HepG2 (cell line): ENCODE results near the gene CFAP119. TPM values are rescaled to one million over a fixed set of nuclear protein-coding genes. Genes with fewer than 3 reads are reported as not detected.

Experiments used
- ATAC-seq: fragments of 200-7000 bp; cut with Tn5 transposase; 3 replicates; pipeline ENCODE4 v1.9.1; 2020; ENCODE audit warnings: mild to moderate bottlenecking, moderate library complexity
- BruUV-seq: library from RNA; stranded (reverse); fragments of 400-500 nt; replicated peaks from 2 replicates; lab custom pipeline; 2021; lab: Mats Ljungman, UMichigan
- CTCF ChIA-PET: fragments of 300-600 bp; formaldehyde crosslinking; extraction: SDS; loops from one replicate; lab custom pipeline; 2021; ENCODE audit warnings: low total read pairs, inconsistent platforms, low intra/inter-chr PET ratio; lab: Yijun Ruan, JAX
- POLR2A ChIA-PET: fragments of 350-600 bp; sonication (Branson Sonifier 250); formaldehyde crosslinking; loops from one replicate; lab custom pipeline; 2020; ENCODE audit warnings: antibody characterized with exemption, inconsistent platforms; lab: Yijun Ruan, JAX
- DNase-seq: peaks from one replicate; pipeline ENCODE4 v3.0.0-alpha.2; 2015; ENCODE audit warnings: low spot score
- FAIRE-seq: peaks from 3 replicates; lab custom pipeline; 2011; peaks lifted over from hg19 to GRCh38; lab: Jason Lieb, UNC
- H2AFZ ChIP-seq: one replicate; pipeline ENCODE4 v1.6.1; 2011; ENCODE audit warnings: low read length, inconsistent platforms
- H3K27ac ChIP-seq: fragments of 300-600 bp; 3 replicates; pipeline ENCODE4 v1.8.0; 2011; ENCODE audit warnings: mixed run types, mild to moderate bottlenecking, mixed read lengths, low read length, inconsistent platforms; ENCODE audit not compliant: insufficient read depth; ENCODE audit errors: extremely low read length
- H3K27me3 ChIP-seq, 2 experiments: fragments of 200-600 bp in 1 of 2; 2 replicates in 1 of 2; 3 replicates in 1 of 2; pipeline versions ENCODE4 v1.6.0 to v1.8.0; 2011; ENCODE audit warnings: low read length in 2 of 2, mild to moderate bottlenecking in 2 of 2, moderate library complexity in 2 of 2, inconsistent platforms in 1 of 2; ENCODE audit not compliant: insufficient read depth in 2 of 2, control insufficient read depth in 1 of 2
- H3K36me3 ChIP-seq, 2 experiments: fragments of 200-600 bp in 1 of 2; replicated peaks in 1 of 2; 2 replicates in 1 of 2; 3 replicates in 1 of 2; pipeline versions ENCODE4 v1.5.1 to v1.8.0; 2011; ENCODE audit warnings: low read length in 2 of 2, inconsistent platforms in 1 of 2; ENCODE audit not compliant: insufficient read depth in 2 of 2, control insufficient read depth in 1 of 2
- H3K4me1 ChIP-seq: 2 replicates; pipeline ENCODE4 v1.5.1; 2012; ENCODE audit warnings: low read length, inconsistent platforms; ENCODE audit not compliant: insufficient read depth
- H3K4me2 ChIP-seq: 2 replicates; pipeline ENCODE4 v1.6.0; 2011; ENCODE audit warnings: low read depth, low read length, inconsistent platforms
- H3K4me3 ChIP-seq, 3 experiments: fragments of 200-600 bp in 1 of 3; sonication (generic), shearing (Covaris generic) in 1 of 3; replicated peaks in 1 of 3; 2 replicates each; pipeline ENCODE4 v1.5.1; 2011 to 2016; ENCODE audit warnings: low read length in 3 of 3, inconsistent platforms in 2 of 3, low read depth in 2 of 3, mild to moderate bottlenecking in 2 of 3, control low read depth in 1 of 3, mixed read lengths in 1 of 3; ENCODE audit not compliant: insufficient read depth in 1 of 3
- H3K79me2 ChIP-seq: one replicate; pipeline ENCODE4 v1.6.1; 2011; ENCODE audit warnings: low read length, inconsistent platforms; ENCODE audit not compliant: insufficient read depth
- H3K9ac ChIP-seq: 2 replicates; pipeline ENCODE4 v1.6.0; 2011; ENCODE audit warnings: mild to moderate bottlenecking, low read depth, low read length, inconsistent platforms; ENCODE audit not compliant: insufficient read depth
- H3K9me3 ChIP-seq: 2 replicates; pipeline ENCODE4 v1.5.1; 2012; ENCODE audit warnings: mild to moderate bottlenecking, low read length
- H4K20me1 ChIP-seq: 2 replicates; pipeline ENCODE4 v1.6.0; 2011; ENCODE audit warnings: inconsistent platforms, mild to moderate bottlenecking, low read length, moderate library complexity; ENCODE audit not compliant: insufficient read depth
- AGO2 ChIP-seq: fragments of 200-400 bp; formaldehyde crosslinking; optimal IDR thresholded peaks from 2 replicates; pipeline ENCODE3; 2017; ENCODE audit warnings: mild to moderate bottlenecking, low read depth, low read length, moderate library complexity
- HMGA1 ChIP-seq: sonication (generic); formaldehyde crosslinking; conservative IDR thresholded peaks from 2 replicates; pipeline ENCODE4 v1.4.0; 2020; ENCODE audit warnings: missing genetic modification reagents
- HOXA9 ChIP-seq: sonication (generic); formaldehyde crosslinking; IDR thresholded peaks from 2 replicates; pipeline ENCODE4 v1.8.1; 2022; ENCODE audit warnings: missing genetic modification reagents, mild to moderate bottlenecking, moderate library complexity, borderline replicate concordance
- POLR2G ChIP-seq: fragments of 200-400 bp; formaldehyde crosslinking; IDR thresholded peaks from 2 replicates; pipeline ENCODE4 v1.6.1; 2018; ENCODE audit warnings: mild to moderate bottlenecking, low read depth, low read length, moderate library complexity
- RBM22 ChIP-seq: fragments of 200-400 bp; formaldehyde crosslinking; optimal IDR thresholded peaks from 2 replicates; pipeline ENCODE3; 2017; ENCODE audit warnings: mild to moderate bottlenecking, low read length, moderate library complexity
- SAFB2 ChIP-seq: sonication (generic); formaldehyde crosslinking; IDR thresholded peaks from 2 replicates; pipeline ENCODE4 v1.5.1; 2020; ENCODE audit warnings: missing genetic modification reagents, low read depth, mild to moderate bottlenecking, borderline replicate concordance
- TBL1XR1 ChIP-seq: fragments of 150-350 bp; IDR thresholded peaks from 2 replicates; pipeline ENCODE4 v1.6.1; 2014; ENCODE audit warnings: borderline replicate concordance, low read length; ENCODE audit not compliant: partially characterized antibody
- ZC3H13 ChIP-seq: sonication (generic); formaldehyde crosslinking; IDR thresholded peaks from 2 replicates; pipeline ENCODE4 v1.8.1; 2023; ENCODE audit warnings: mild to moderate bottlenecking, missing genetic modification reagents, moderate library complexity
- ZKSCAN1 ChIP-seq: fragments of 150-350 bp; IDR thresholded peaks from 2 replicates; pipeline ENCODE4 v1.6.1; 2014; ENCODE audit warnings: low read length
- ZMYM3 ChIP-seq: sonication (generic); formaldehyde crosslinking; IDR thresholded peaks from 2 replicates; pipeline ENCODE4 v1.5.1; 2020; ENCODE audit warnings: mild to moderate bottlenecking, missing genetic modification reagents
- ZNF101 ChIP-seq: sonication (generic); formaldehyde crosslinking; IDR thresholded peaks from 2 replicates; pipeline ENCODE4 v1.4.0; 2020; ENCODE audit warnings: mild to moderate bottlenecking, low read depth, missing genetic modification reagents, borderline replicate concordance
- ZNF317 ChIP-seq: sonication (generic); formaldehyde crosslinking; IDR thresholded peaks from 2 replicates; pipeline ENCODE4 v1.5.0; 2020; ENCODE audit warnings: mild to moderate bottlenecking, missing genetic modification reagents
- ZNF646 ChIP-seq: sonication (generic); formaldehyde crosslinking; IDR thresholded peaks from 2 replicates; pipeline ENCODE4 v1.9.0; 2021; ENCODE audit warnings: mild to moderate bottlenecking, missing genetic modification reagents
- ZNF772 ChIP-seq: sonication (generic); formaldehyde crosslinking; IDR thresholded peaks from 2 replicates; pipeline ENCODE4 v1.5.0; 2020; ENCODE audit warnings: mild to moderate bottlenecking, missing genetic modification reagents
- WGBS: methylation state at CpG from one replicate; pipeline ENCODE4 v1.1.6; 2017; ENCODE audit warnings: low lambda C conversion rate; 5-methylcytosine and 5-hydroxymethylcytosine counted together
- in situ Hi-C: cut with HindIII; loops from 2 replicates; pipeline ENCODE4 v1.10.0; 2017; ENCODE audit warnings: low pct_unique_long_range_greater_than_20kb; ENCODE audit not compliant: extremely low pct_ligation_motif_present
- intact Hi-C: fragments of 100-400 bp; cut with micrococcal nuclease; formaldehyde crosslinking; loops from one replicate; pipeline ENCODE4 v1.10.0; 2022; ENCODE audit not compliant: unreplicated experiment
- polyA plus RNA-seq, 8 experiments: library from polyadenylated mRNA; depleted of rRNA in 3 of 8; stranded (reverse) in 7 of 8; unstranded in 1 of 8; fragments of >200 nt; fragmentation: Illumina TruSeq in 4 of 8; extraction: Trizol in 4 of 8; gene quantifications; 2 replicates each; pipeline versions ENCODE4 v1.2.1 to v1.2.3, GENCODE V29; 2011 to 2016; ENCODE audit warnings: low read depth in 4 of 8, missing spikeins in 1 of 8, mixed read lengths in 1 of 8; ENCODE audit not compliant: insufficient read depth in 1 of 8
- total RNA-seq, 5 experiments: library from RNA; depleted of rRNA; stranded (reverse); fragments of >200 nt; fragmentation: Illumina TruSeq; extraction: Trizol; gene quantifications; 2 replicates each; pipeline ENCODE4 v1.2.3, GENCODE V29; 2016; ENCODE audit warnings: low read depth in 1 of 5
- TF ChIP-seq, protein P1 (sequence below): sonication (generic); formaldehyde crosslinking; IDR thresholded peaks from 2 replicates; pipeline ENCODE4 v1.9.0; 2022; ENCODE audit warnings: missing genetic modification reagents, mild to moderate bottlenecking, borderline replicate concordance

Gene CFAP119
- total and polyA plus RNA-seq, 2 of the 13 experiments (the other 11 are each of a cell fraction or from before 2014, with no cell fraction given), result 6.4 TPM

DNA sequence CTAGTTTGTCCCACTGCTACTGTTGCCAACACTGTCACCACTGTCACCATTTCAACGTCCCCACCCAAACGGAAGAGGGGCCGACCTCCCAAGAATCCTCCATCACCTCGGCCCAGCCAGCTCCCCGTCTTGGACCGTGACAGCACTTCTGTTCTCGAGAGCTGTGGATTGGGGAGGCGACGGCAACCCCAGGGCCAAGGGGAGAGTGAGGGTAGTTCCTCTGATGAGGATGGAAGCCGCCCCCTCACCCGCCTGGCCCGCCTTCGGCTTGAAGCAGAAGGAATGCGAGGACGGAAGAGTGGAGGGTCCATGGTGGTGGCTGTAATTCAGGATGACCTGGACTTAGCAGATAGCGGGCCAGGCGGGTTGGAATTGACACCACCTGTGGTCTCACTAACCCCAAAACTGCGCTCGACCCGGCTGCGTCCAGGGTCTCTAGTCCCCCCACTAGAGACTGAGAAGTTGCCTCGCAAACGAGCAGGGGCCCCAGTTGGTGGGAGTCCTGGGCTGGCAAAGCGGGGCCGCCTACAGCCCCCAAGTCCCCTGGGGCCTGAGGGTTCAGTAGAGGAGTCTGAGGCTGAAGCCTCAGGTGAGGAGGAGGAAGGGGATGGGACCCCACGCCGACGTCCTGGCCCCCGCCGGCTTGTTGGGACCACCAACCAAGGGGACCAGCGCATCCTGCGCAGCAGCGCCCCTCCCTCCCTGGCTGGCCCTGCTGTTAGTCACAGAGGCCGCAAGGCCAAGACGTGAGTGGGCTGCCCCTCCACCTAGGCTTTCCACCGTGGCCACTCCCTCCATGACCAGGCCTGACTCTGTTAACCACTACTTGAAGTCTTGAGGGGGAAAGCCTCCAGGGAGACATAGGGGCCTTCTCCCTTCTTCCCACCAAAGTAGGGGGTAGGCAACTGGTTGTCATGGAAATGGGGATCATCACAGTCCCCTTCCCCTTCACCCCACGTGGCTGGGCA is 22.6 kb downstream of the CFAP119 start:
- no TSS peak for BruUV-seq
- intact Hi-C loops, result no loop called here
- DNase-seq, result no peak
- Histone ChIP-seq H3K4me3 (no peak overlapping the region), H3K9ac (no peak overlapping the region), H3K27ac (no peak overlapping the region), H3K36me3 (peaks cover 35 to 51% of the 10 kb centered on the region in 2 experiments), H3K27me3 (no peaks in the 10 kb centered on the region), H3K4me2 (no peak overlapping the region), H3K9me3 (no peaks in the 10 kb centered on the region), H3K4me1 (peaks cover 22% of the 10 kb centered on the region), H3K79me2 (no peaks in the 10 kb centered on the region), H4K20me1 (no peaks in the 10 kb centered on the region), H2AFZ (no peak overlapping the region)
- peak; percentile 5; the same call in 2 of the 3 replicates for ATAC-seq
- no peak for FAIRE-seq
- in situ Hi-C loops, result no loop called here
- CTCF ChIA-PET, result no interaction called here
- POLR2A ChIA-PET, result interaction anchor here (0.7 to 3.8 kb wide), 3 partner anchors 9 to 16 kb away, joined by 3 to 30 read pairs (median 3); partner anchors contain the start of gene PHKG2
- 95% methylated on average over 32 of the region's 37 CpGs for WGBS
- no peak for TF ChIP-seq HOXA9 (CRISPR knock-in tag)
- TF ChIP-seq ZNF101, result no peak
- TF ChIP-seq ZC3H13 (CRISPR knock-in tag), result peak; percentile 92
- TF ChIP-seq RBM22, result peak; percentile 45
- no peak for TF ChIP-seq ZNF646 (CRISPR knock-in tag)
- no peak for TF ChIP-seq ZKSCAN1
- peak; percentile 97 for TF ChIP-seq AGO2
- no peak for TF ChIP-seq TBL1XR1
- TF ChIP-seq ZNF772 (CRISPR knock-in tag), result no peak
- TF ChIP-seq SAFB2 (CRISPR knock-in tag), result 0 out of 2 replicates have a peak, but pooled peaks have one; percentile 40
- TF ChIP-seq ZMYM3 (CRISPR knock-in tag), result no peak
- TF ChIP-seq, protein P1, sequence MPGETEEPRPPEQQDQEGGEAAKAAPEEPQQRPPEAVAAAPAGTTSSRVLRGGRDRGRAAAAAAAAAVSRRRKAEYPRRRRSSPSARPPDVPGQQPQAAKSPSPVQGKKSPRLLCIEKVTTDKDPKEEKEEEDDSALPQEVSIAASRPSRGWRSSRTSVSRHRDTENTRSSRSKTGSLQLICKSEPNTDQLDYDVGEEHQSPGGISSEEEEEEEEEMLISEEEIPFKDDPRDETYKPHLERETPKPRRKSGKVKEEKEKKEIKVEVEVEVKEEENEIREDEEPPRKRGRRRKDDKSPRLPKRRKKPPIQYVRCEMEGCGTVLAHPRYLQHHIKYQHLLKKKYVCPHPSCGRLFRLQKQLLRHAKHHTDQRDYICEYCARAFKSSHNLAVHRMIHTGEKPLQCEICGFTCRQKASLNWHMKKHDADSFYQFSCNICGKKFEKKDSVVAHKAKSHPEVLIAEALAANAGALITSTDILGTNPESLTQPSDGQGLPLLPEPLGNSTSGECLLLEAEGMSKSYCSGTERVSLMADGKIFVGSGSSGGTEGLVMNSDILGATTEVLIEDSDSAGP (CRISPR knock-in tag), result 0 out of 2 replicates have a peak, but pooled peaks have one; percentile 21
- no peak for TF ChIP-seq HMGA1 (CRISPR knock-in tag)
- peak; percentile 24 for TF ChIP-seq POLR2G
- no peak for TF ChIP-seq ZNF317 (CRISPR knock-in tag)
